ENCODE data around the gene KLRC1. TPM values are rescaled to one million over a fixed set of nuclear protein-coding genes. Genes with fewer than 3 reads are reported as not detected.
"Not testable (repeated sequence)": the region's sequence is repeated elsewhere in the genome, so short reads cannot be mapped to it uniquely, and the experiment has no call there.

KLRC1 gene
- total RNA-seq, 4 donors from 2014 or later = 0.28 to 2.2 (median 1.2) TPM

DNA sequence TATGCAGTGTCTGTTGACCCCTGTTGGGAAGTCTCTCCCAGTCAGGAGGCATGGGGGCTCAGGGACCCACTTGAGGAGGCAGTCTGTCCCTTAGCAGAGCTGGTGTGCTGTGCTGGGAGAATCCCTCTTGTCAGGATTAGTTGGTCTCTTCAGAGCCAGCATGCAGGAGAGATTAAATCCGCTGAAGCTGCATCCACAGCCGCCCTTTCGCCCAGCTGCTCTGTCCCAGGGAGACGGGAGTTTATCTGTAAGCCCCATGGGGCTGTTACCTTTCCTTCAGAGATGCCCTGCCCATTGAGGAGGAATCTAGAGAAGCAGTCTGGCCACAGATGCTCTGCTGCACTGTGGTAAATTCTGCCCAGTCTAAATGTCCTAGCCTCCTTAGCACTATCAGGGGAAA is 13.1 kb upstream of the KLRC1 start:
- DNase-seq (ENCODE audit: low spot score) (no peak), ATAC-seq (ENCODE audit: low FRiP score) (no peak)

DNA sequence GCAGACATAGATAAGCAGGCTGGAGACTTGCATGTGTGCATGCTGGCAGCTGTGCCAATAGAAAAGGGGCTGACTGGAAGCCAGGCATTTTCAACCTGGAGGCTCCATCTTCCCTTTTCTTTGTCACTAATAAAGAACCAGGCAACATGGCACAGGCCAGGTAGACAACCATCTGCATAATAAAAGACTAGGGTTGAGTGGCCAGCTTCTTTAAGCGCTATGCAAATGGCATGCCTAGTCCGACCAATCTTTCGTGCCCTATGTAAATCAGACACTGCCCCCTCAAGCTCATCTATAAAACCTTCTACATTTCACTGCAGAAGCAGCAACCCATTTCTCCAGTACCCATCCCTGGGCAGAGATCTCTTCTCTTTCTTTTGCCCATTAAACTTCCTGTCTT is 4.6 kb upstream of the KLRC1 start:
- ATAC-seq (ENCODE audit: low FRiP score) (no peak), DNase-seq (ENCODE audit: low spot score) (no peak)
- TF ChIP-seq, protein P1, sequence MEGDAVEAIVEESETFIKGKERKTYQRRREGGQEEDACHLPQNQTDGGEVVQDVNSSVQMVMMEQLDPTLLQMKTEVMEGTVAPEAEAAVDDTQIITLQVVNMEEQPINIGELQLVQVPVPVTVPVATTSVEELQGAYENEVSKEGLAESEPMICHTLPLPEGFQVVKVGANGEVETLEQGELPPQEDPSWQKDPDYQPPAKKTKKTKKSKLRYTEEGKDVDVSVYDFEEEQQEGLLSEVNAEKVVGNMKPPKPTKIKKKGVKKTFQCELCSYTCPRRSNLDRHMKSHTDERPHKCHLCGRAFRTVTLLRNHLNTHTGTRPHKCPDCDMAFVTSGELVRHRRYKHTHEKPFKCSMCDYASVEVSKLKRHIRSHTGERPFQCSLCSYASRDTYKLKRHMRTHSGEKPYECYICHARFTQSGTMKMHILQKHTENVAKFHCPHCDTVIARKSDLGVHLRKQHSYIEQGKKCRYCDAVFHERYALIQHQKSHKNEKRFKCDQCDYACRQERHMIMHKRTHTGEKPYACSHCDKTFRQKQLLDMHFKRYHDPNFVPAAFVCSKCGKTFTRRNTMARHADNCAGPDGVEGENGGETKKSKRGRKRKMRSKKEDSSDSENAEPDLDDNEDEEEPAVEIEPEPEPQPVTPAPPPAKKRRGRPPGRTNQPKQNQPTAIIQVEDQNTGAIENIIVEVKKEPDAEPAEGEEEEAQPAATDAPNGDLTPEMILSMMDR (IDR thresholded peaks at IDR 0.05) = no peak

More for the DNA sequence above, 13.1 kb upstream of the KLRC1 start:
- TF ChIP-seq, protein P1 (IDR thresholded peaks at IDR 0.05) = no peak

- TF ChIP-seq, protein P1 (IDR thresholded peaks at IDR 0.05) = no peak
- DNase-seq (ENCODE audit: low spot score) = no peak
- ATAC-seq (ENCODE audit: low FRiP score) = no peak
Measured at GRCh38 chr12:10456856-10457255, 3.7 kb upstream of the KLRC1 start.

GRCh38 chr12:10455766-10456165 is 2.6 kb upstream of the KLRC1 start:
- no peak for DNase-seq (ENCODE audit: low spot score)
- ATAC-seq (ENCODE audit: low FRiP score) = no peak
- TF ChIP-seq, protein P1 (IDR thresholded peaks at IDR 0.05) = no peak

DNA sequence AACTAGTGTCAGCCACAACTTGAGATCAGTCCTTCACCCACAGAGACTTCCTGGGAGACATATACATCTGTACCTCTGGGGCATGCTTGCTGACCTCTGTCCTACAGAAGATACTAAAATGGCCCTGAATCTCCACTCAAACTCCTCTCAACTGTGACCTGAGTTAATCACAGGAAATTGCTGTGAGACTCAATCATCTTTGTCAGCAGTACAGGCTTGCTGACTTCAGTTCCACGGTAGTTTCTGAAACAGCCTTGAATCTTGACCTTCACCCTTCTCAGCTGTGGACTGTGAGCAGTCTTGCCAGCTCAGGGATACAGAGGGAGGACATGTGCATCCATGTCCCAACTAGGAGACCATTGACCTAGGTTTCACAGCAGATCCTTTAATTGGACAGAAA is 1.4 kb upstream of the KLRC1 start:
- DNase-seq (ENCODE audit: low spot score) = no peak
- ATAC-seq (ENCODE audit: low FRiP score) = no peak
- TF ChIP-seq, protein P1 (IDR thresholded peaks at IDR 0.05) = no peak

- ATAC-seq (ENCODE audit: low FRiP score) (no peak), DNase-seq (ENCODE audit: low spot score) (no peak)
- TF ChIP-seq, protein P1 (IDR thresholded peaks at IDR 0.05) = no peak
Measured at GRCh38 chr12:10448236-10448635, 4.9 kb downstream of the KLRC1 start.

DNA sequence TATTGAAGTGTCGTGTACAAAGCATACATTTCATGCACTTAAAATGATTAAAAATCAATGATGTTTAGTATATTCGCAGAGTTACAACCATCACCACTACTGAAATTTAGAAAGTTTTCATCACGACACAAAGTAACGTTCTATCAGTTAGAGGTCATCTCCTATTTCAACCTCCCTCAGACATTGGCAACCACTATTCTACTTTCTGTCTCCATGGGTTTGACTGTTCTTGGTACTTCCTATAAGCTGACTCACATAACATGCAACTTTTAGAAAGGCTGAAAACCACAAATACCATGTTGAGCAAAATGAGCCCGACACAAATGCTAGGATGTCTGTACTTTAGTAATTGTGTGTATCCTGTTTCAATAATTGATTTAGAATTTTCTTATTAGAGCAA is 7.1 kb downstream of the KLRC1 start:
- not testable (repeated sequence) for DNase-seq (ENCODE audit: low spot score); ATAC-seq (ENCODE audit: low FRiP score)

DNA sequence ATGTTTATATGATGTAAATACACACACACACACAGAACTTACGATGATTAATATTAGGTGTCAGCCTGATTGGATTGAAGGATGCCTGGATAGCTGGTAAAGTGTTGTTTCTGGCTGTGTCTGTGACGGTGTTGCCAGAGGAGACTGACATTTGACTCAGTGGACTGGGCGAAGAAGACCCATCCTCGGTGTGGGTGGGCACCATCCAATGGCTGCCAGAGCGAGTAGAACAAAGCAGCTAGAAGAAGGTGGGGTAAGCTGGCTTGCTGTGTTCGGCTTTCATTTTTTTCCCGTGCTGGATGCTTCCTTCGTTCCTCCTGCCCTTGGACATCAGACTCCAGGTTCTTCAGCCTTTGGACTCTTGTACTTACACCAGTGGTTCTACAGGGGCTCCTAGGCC is 12.0 kb downstream of the KLRC1 start:
- not testable (repeated sequence) for ATAC-seq (ENCODE audit: low FRiP score)

GRCh38 chr12:10439608-10440274 is 13.4 kb downstream of the KLRC1 start:
- DNase-seq (ENCODE audit: low spot score); ATAC-seq (ENCODE audit: low FRiP score): not testable (repeated sequence)

More for the DNA sequence above, 12.0 kb downstream of the KLRC1 start:
- DNase-seq (ENCODE audit: low spot score) = not testable (repeated sequence)

GRCh38 chr12:10437601-10438000 is 15.6 kb downstream of the KLRC1 start:
- ATAC-seq (ENCODE audit: low FRiP score); DNase-seq (ENCODE audit: low spot score): not testable (repeated sequence)

- not testable (repeated sequence) for DNase-seq (ENCODE audit: low spot score); ATAC-seq (ENCODE audit: low FRiP score)
Measured at GRCh38 chr12:10435816-10436215, 17.4 kb downstream of the KLRC1 start, which contains the start of gene KLRC2. Gene KLRC2 (minus strand): TSS chr12:10436010. CDS start chr12:10435986, 24 bp downstream.

DNA sequence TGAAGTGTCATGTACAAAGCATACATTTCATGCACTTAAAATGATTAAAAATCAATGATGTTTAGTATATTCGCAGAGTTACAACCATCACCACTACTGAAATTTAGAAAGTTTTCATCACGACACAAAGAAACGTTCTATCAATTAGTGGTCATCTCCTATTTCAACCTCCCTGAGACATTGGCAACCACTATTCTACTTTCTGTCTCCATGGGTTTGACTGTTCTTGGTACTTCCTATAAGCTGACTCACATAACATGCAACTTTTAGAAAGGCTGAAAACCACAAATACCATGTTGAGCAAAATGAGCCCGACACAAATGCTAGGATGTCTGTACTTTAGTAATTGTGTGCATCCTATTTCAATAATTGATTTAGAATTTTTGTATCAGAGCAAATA is 22.6 kb downstream of the KLRC1 start:
- not testable (repeated sequence) for ATAC-seq (ENCODE audit: low FRiP score); DNase-seq (ENCODE audit: low spot score)

Measured in omental fat pad (tissue), 4 donors.